GM12878 (cell line): ENCODE data around the gene FITM1. TPM values are rescaled to one million over a fixed set of nuclear protein-coding genes. Genes with fewer than 3 reads are reported as not detected.

ENCODE experiments used
- ATAC-seq: fragments of 200-7000 bp; cut with Tn5 transposase; 3 replicates; pipeline ENCODE4 v1.9.1; 2020; ENCODE audit warnings: mild to moderate bottlenecking, moderate library complexity
- BruUV-seq: library from RNA; stranded (reverse); fragments of 400-500 nt; replicated peaks from 2 replicates; lab custom pipeline; 2021; lab: Mats Ljungman, UMichigan
- CTCF ChIA-PET: fragments of 300-600 bp; sonication (Branson Sonifier 250); formaldehyde crosslinking; extraction: SDS; loops from one replicate; lab custom pipeline; 2021; ENCODE audit warnings: inconsistent platforms; lab: Yijun Ruan, JAX
- POLR2A ChIA-PET: fragments of 350-600 bp; formaldehyde crosslinking; extraction: SDS; loops from one replicate; lab custom pipeline; 2021; ENCODE audit warnings: inconsistent platforms; lab: Charles Lee
- RAD21 ChIA-PET: fragments of 300-600 bp; sonication (Branson Sonifier 250); formaldehyde crosslinking; loops from one replicate; lab custom pipeline; 2023; ENCODE audit warnings: antibody characterized with exemption; ENCODE audit not compliant: unreplicated experiment; lab: Charles Lee
- SMC1A ChIA-PET: fragments of 300-600 bp; sonication (Branson Sonifier 250); formaldehyde crosslinking; loops from one replicate; lab custom pipeline; 2023; ENCODE audit not compliant: unreplicated experiment, uncharacterized antibody; lab: Charles Lee
- DNase-seq: peaks from one replicate; pipeline ENCODE4 v3.0.0-alpha.2; 2011; ENCODE audit warnings: low read depth, low spot score
- FAIRE-seq: peaks from 3 replicates; lab custom pipeline; 2011; peaks lifted over from hg19 to GRCh38; lab: Jason Lieb, UNC
- H2AFZ ChIP-seq: 2 replicates; pipeline ENCODE4 v1.6.0; 2011; ENCODE audit warnings: low read depth, low read length, control low read depth; ENCODE audit not compliant: control insufficient read depth
- H3K27ac ChIP-seq: 2 replicates; pipeline ENCODE4 v1.5.1; 2011; ENCODE audit warnings: control low read depth; ENCODE audit not compliant: control insufficient read depth, insufficient read depth
- H3K27me3 ChIP-seq, 2 experiments: replicated peaks in 1 of 2; 2 replicates each; pipeline versions ENCODE4 v1.6.0 to v1.6.1; 2011; ENCODE audit warnings: low read length in 1 of 2; ENCODE audit not compliant: control insufficient read depth in 2 of 2, insufficient read depth in 2 of 2
- H3K36me3 ChIP-seq, 2 experiments: 2 replicates each; pipeline ENCODE4 v1.5.1; 2011; ENCODE audit warnings: low read length in 1 of 2; ENCODE audit not compliant: control insufficient read depth in 2 of 2, insufficient read depth in 2 of 2
- H3K4me1 ChIP-seq: 2 replicates; pipeline ENCODE4 v1.6.1; 2011; ENCODE audit warnings: mild to moderate bottlenecking, low read length, moderate library complexity, mixed read lengths; ENCODE audit not compliant: control insufficient read depth, insufficient read depth
- H3K4me2 ChIP-seq: 2 replicates; pipeline ENCODE4 v1.6.0; 2011; ENCODE audit warnings: control low read depth; ENCODE audit not compliant: control insufficient read depth, insufficient read depth
- H3K4me3 ChIP-seq: fragments of 200-600 bp; sonication (generic); 2 replicates; pipeline ENCODE4 v1.5.1; 2016
- H3K79me2 ChIP-seq: 2 replicates; pipeline ENCODE4 v1.6.0; 2011; ENCODE audit warnings: low read length; ENCODE audit not compliant: control insufficient read depth, insufficient read depth
- H3K9ac ChIP-seq: 2 replicates; pipeline ENCODE4 v1.8.0; 2011; ENCODE audit warnings: low read length, control low read depth, mixed read lengths; ENCODE audit not compliant: control insufficient read depth, insufficient read depth
- H3K9me3 ChIP-seq: replicated peaks from 3 replicates; pipeline ENCODE4 v1.5.1; 2011; ENCODE audit warnings: mild to moderate bottlenecking, low read length; ENCODE audit not compliant: control insufficient read depth, insufficient read depth
- H4K20me1 ChIP-seq: 2 replicates; pipeline ENCODE4 v1.6.0; 2011; ENCODE audit not compliant: control insufficient read depth, insufficient read depth
- ZBTB4 ChIP-seq: fragments of 450-650 bp; formaldehyde crosslinking; IDR thresholded peaks from 2 replicates; pipeline ENCODE4 v1.4.0; 2022; ENCODE audit warnings: mild to moderate bottlenecking, moderate library complexity
- in situ Hi-C: fragments of 300-500 bp; cut with MboI; formaldehyde crosslinking; loops from 9 replicates; pipeline ENCODE4 v1.14.3; 2018; ENCODE audit warnings: mixed read lengths
- intact Hi-C: fragments of 100-400 bp; cut with micrococcal nuclease; formaldehyde crosslinking; loops from one replicate; pipeline ENCODE4 v1.14.2; 2022; ENCODE audit not compliant: unreplicated experiment
- polyA plus RNA-seq, 11 experiments: library from polyadenylated mRNA; depleted of rRNA in 4 of 11; unstranded in 6 of 11; stranded (reverse) in 5 of 11; fragments of >200 nt; fragmentation: Nextera tagmentation in 4 of 11; fragmentation: Illumina TruSeq in 1 of 11; extraction: Ambion mirVana in 4 of 11; extraction: Trizol in 1 of 11; gene quantifications; 1 replicate in 1 of 11; 2 replicates in 10 of 11; pipeline versions ENCODE4 v1.2.1 to v1.2.3, GENCODE V29; 2011 to 2016; ENCODE audit warnings: inconsistent platforms in 2 of 11, missing spikeins in 2 of 11, low read depth in 1 of 11
- total RNA-seq, 4 experiments: library from RNA; depleted of rRNA in 3 of 4; stranded (reverse); fragments of >200 nt in 3 of 4; fragmentation: Illumina TruSeq in 1 of 4; extraction: Trizol in 1 of 4; gene quantifications; 2 replicates each; pipeline versions ENCODE4 v1.2.1 to v1.2.3, GENCODE V29; 2013 to 2021

FITM1 gene
- total and polyA plus RNA-seq, 10 of the 15 experiments (the other 5 are each of a cell fraction or from before 2014, with no cell fraction given): 0.11 to 1.9 (median 0.45) TPM; not detected in 2

- Histone ChIP-seq H3K9me3 (no peaks in the 10 kb centered on the region), H3K4me3 (no peak overlapping the region), H3K27ac (no peak overlapping the region), H4K20me1 (no peaks in the 10 kb centered on the region), H2AFZ (no peak overlapping the region), H3K79me2 (peaks cover 24% of the 10 kb centered on the region), H3K4me1 (0 out of 2 replicates have a peak, but pooled peaks cover 3% of the 10 kb centered on the region), H3K27me3 (no peaks in the 10 kb centered on the region), H3K36me3 (no peaks in the 10 kb centered on the region; a peak in 1 of 4 replicates), H3K4me2 (no peak overlapping the region), H3K9ac (no peak overlapping the region)
- SMC1A ChIA-PET: interaction anchor here (0.8 to 9.2 kb wide), 13 partner anchors 11 to 154 kb away, joined by 3 to 195 read pairs (median 6); partner anchors contain the start of genes DCAF11, IRF9, NRL and PSME2
- no TSS peak for BruUV-seq
- DNase-seq (no peak), ATAC-seq (no peak), FAIRE-seq (no peak)
- CTCF ChIA-PET: interaction anchor here (0.6 to 11.2 kb wide), 23 partner anchors 11 to 460 kb away, joined by 3 to 294 read pairs (median 5); partner anchors contain the start of genes CARMIL3, DCAF11, IRF9 and NRL
- in situ Hi-C loops: loop anchor here (5.0 kb wide), 2 partner anchors 35 to 115 kb away; no protein-coding TSS in a partner anchor
- TF ChIP-seq ZBTB4 (CRISPR knock-in tag): no peak
- POLR2A ChIA-PET: interaction anchor here (1.0 to 6.8 kb wide), 11 partner anchors 10 to 81 kb away, joined by 3 to 90 read pairs (median 4); partner anchors contain the start of genes CARMIL3, CPNE6, DCAF11 and NRL
- RAD21 ChIA-PET: interaction anchor here (1.1 to 9.1 kb wide), 8 partner anchors 11 to 150 kb away, joined by 3 to 153 read pairs (median 32); partner anchors contain the start of genes DCAF11, IRF9, NRL and TINF2
- intact Hi-C loops: loop anchor here (5.0 kb wide), 1 partner anchor 205 kb away; the partner anchor contains the start of genes DHRS1 and NOP9
Observed at GRCh38 chr14:24092110-24092504, 38.4 kb upstream of the FITM1 start.
